SJSA1 (cell line): ENCODE measurements around the gene CPB2. TPM values are rescaled to one million over a fixed set of nuclear protein-coding genes. Genes with fewer than 3 reads are reported as not detected.
A peak's percentile ranks its signal among the peaks of the same experiment; 100 is the strongest.

Experiments used
- DNase-seq, 2 experiments: peaks; one replicate each; pipeline ENCODE4 v3.0.0-alpha.2; 2015 to 2020; ENCODE audit warnings: low spot score in 2 of 2, low read depth in 1 of 2
- H3K27ac ChIP-seq: fragments of 250-450 bp; sonication (Bioruptor Pico); 2 replicates; pipeline ENCODE4 v1.5.1; 2020; ENCODE audit warnings: mild to moderate bottlenecking, moderate library complexity
- H3K27me3 ChIP-seq: fragments of 250-450 bp; sonication (Bioruptor Pico); replicated peaks from 2 replicates; pipeline ENCODE4 v1.5.1; 2020; ENCODE audit warnings: mild to moderate bottlenecking, moderate library complexity
- H3K36me3 ChIP-seq: fragments of 250-450 bp; sonication (Bioruptor Pico); 2 replicates; pipeline ENCODE4 v1.5.1; 2020; ENCODE audit warnings: mild to moderate bottlenecking
- H3K4me1 ChIP-seq: fragments of 250-450 bp; sonication (Bioruptor Pico); replicated peaks from 2 replicates; pipeline ENCODE4 v1.6.1; 2021; ENCODE audit warnings: mild to moderate bottlenecking
- H3K4me3 ChIP-seq: fragments of 250-450 bp; sonication (Bioruptor Pico); 2 replicates; pipeline ENCODE4 v1.5.1; 2020; ENCODE audit warnings: mild to moderate bottlenecking
- H3K9me3 ChIP-seq: fragments of 250-450 bp; sonication (Bioruptor Pico); replicated peaks from 2 replicates; pipeline ENCODE4 v1.5.1; 2020; ENCODE audit warnings: mild to moderate bottlenecking
- total RNA-seq: library from RNA; depleted of rRNA; stranded (reverse); fragments of >200 nt; shearing (Covaris generic); gene quantifications from 2 replicates; pipeline ENCODE4 v1.2.3, GENCODE V29; 2014

Gene CPB2
- total RNA-seq, 1 experiment from 2014 or later: not detected

GRCh38 chr13:46134961-46135522 lies 30.2 kb upstream of the CPB2 start:
- DNase-seq: no peak
- H3K27ac ChIP-seq: no peak overlapping the region
- H3K9me3 ChIP-seq: no peaks in the 10 kb centered on the region
- H3K27me3 ChIP-seq: no peaks in the 10 kb centered on the region
- no peak overlapping the region for H3K4me3 ChIP-seq
- no peaks in the 10 kb centered on the region for H3K4me1 ChIP-seq
- peaks cover 3% of the 10 kb centered on the region for H3K36me3 ChIP-seq

GRCh38 chr13:46134494-46134893 lies 29.7 kb upstream of the CPB2 start:
- Histone ChIP-seq H3K36me3 (peaks cover 3% of the 10 kb centered on the region), H3K4me1 (no peaks in the 10 kb centered on the region)

GRCh38 chr13:46132109-46132508 lies 27.3 kb upstream of the CPB2 start:
- Histone ChIP-seq H3K36me3 (peaks cover 3% of the 10 kb centered on the region), H3K27ac (no peak overlapping the region), H3K4me3 (no peak overlapping the region), H3K9me3 (no peaks in the 10 kb centered on the region), H3K4me1 (no peaks in the 10 kb centered on the region), H3K27me3 (no peaks in the 10 kb centered on the region)
- DNase-seq: no peak

More at GRCh38 chr13:46134494-46134893, 29.7 kb upstream of the CPB2 start:
- Histone ChIP-seq H3K27me3 (no peaks in the 10 kb centered on the region), H3K27ac (no peak overlapping the region), H3K9me3 (no peaks in the 10 kb centered on the region), H3K4me3 (no peak overlapping the region)
- DNase-seq: no peak

- no peaks in the 10 kb centered on the region for H3K9me3 ChIP-seq
- no peak overlapping the region for H3K27ac ChIP-seq
- DNase-seq: no peak
- H3K27me3 ChIP-seq: no peaks in the 10 kb centered on the region
- no peak overlapping the region for H3K4me3 ChIP-seq
- H3K4me1 ChIP-seq: no peaks in the 10 kb centered on the region
- peaks cover 4% of the 10 kb centered on the region for H3K36me3 ChIP-seq
Measured at GRCh38 chr13:46131705-46132104, 26.9 kb upstream of the CPB2 start.

- DNase-seq: no peak
Measured at GRCh38 chr13:46129955-46130618, 25.3 kb upstream of the CPB2 start.

GRCh38 chr13:46129124-46129523 lies 24.3 kb upstream of the CPB2 start:
- no peaks in the 10 kb centered on the region for H3K9me3 ChIP-seq
- no peak for DNase-seq
- H3K27me3 ChIP-seq: no peaks in the 10 kb centered on the region
- H3K36me3 ChIP-seq: peaks cover 12% of the 10 kb centered on the region
- H3K27ac ChIP-seq: no peak overlapping the region
- no peaks in the 10 kb centered on the region for H3K4me1 ChIP-seq
- H3K4me3 ChIP-seq: no peak overlapping the region

More at GRCh38 chr13:46129955-46130618, 25.3 kb upstream of the CPB2 start:
- H3K4me1 ChIP-seq: no peaks in the 10 kb centered on the region
- H3K36me3 ChIP-seq: peaks cover 12% of the 10 kb centered on the region
- H3K9me3 ChIP-seq: no peaks in the 10 kb centered on the region
- no peaks in the 10 kb centered on the region for H3K27me3 ChIP-seq
- no peak overlapping the region for H3K4me3 ChIP-seq
- no peak overlapping the region for H3K27ac ChIP-seq

GRCh38 chr13:46127358-46128023 lies 22.7 kb upstream of the CPB2 start:
- DNase-seq: no peak
- Histone ChIP-seq H3K27me3 (no peaks in the 10 kb centered on the region), H3K27ac (no peak overlapping the region), H3K36me3 (peaks cover 12% of the 10 kb centered on the region), H3K4me1 (no peaks in the 10 kb centered on the region), H3K9me3 (no peaks in the 10 kb centered on the region), H3K4me3 (no peak overlapping the region)

GRCh38 chr13:46126552-46127357 lies 21.9 kb upstream of the CPB2 start:
- peak; percentile 29 to 50 for DNase-seq

GRCh38 chr13:46126056-46126455 lies 21.2 kb upstream of the CPB2 start:
- no peaks in the 10 kb centered on the region for H3K4me1 ChIP-seq
- no peaks in the 10 kb centered on the region for H3K9me3 ChIP-seq
- DNase-seq: no peak
- no peak overlapping the region for H3K27ac ChIP-seq
- H3K27me3 ChIP-seq: no peaks in the 10 kb centered on the region
- H3K4me3 ChIP-seq: no peak overlapping the region
- H3K36me3 ChIP-seq: peaks cover 9% of the 10 kb centered on the region

More at GRCh38 chr13:46126552-46127357, 21.9 kb upstream of the CPB2 start:
- Histone ChIP-seq H3K36me3 (peaks cover 12% of the 10 kb centered on the region), H3K27ac (no peak overlapping the region), H3K9me3 (no peaks in the 10 kb centered on the region), H3K4me3 (no peak overlapping the region), H3K27me3 (no peaks in the 10 kb centered on the region), H3K4me1 (no peaks in the 10 kb centered on the region)

GRCh38 chr13:46124967-46125933 lies 20.4 kb upstream of the CPB2 start:
- peaks cover 9% of the 10 kb centered on the region for H3K36me3 ChIP-seq
- no peak for DNase-seq
- H3K9me3 ChIP-seq: no peaks in the 10 kb centered on the region
- H3K4me3 ChIP-seq: no peak overlapping the region
- no peaks in the 10 kb centered on the region for H3K4me1 ChIP-seq
- no peak overlapping the region for H3K27ac ChIP-seq
- H3K27me3 ChIP-seq: no peaks in the 10 kb centered on the region

GRCh38 chr13:46124531-46124966 lies 19.7 kb upstream of the CPB2 start:
- Histone ChIP-seq H3K4me3 (no peak overlapping the region), H3K9me3 (no peaks in the 10 kb centered on the region), H3K27ac (no peak overlapping the region), H3K36me3 (peaks cover 9% of the 10 kb centered on the region), H3K27me3 (no peaks in the 10 kb centered on the region), H3K4me1 (no peaks in the 10 kb centered on the region)
- no peak for DNase-seq

- H3K27ac ChIP-seq: no peak overlapping the region
- H3K9me3 ChIP-seq: no peaks in the 10 kb centered on the region
- H3K36me3 ChIP-seq: peaks cover 9% of the 10 kb centered on the region
- DNase-seq: no peak
- H3K27me3 ChIP-seq: no peaks in the 10 kb centered on the region
- H3K4me1 ChIP-seq: no peaks in the 10 kb centered on the region
- no peak overlapping the region for H3K4me3 ChIP-seq
Measured at GRCh38 chr13:46122304-46122703, 17.5 kb upstream of the CPB2 start.
